GM21786 (cell line): ENCODE measurements around the gene ZSCAN25.
"Not testable (repeated sequence)": the region's sequence is repeated elsewhere in the genome, so short reads cannot be mapped to it uniquely, and the experiment has no call there.

ENCODE experiments used
- ATAC-seq: cut with Tn5 transposase; IDR thresholded peaks from one replicate; pipeline ENCODE4 v1.9.1; 2021; ENCODE audit not compliant: unreplicated experiment

Gene ZSCAN25

DNA sequence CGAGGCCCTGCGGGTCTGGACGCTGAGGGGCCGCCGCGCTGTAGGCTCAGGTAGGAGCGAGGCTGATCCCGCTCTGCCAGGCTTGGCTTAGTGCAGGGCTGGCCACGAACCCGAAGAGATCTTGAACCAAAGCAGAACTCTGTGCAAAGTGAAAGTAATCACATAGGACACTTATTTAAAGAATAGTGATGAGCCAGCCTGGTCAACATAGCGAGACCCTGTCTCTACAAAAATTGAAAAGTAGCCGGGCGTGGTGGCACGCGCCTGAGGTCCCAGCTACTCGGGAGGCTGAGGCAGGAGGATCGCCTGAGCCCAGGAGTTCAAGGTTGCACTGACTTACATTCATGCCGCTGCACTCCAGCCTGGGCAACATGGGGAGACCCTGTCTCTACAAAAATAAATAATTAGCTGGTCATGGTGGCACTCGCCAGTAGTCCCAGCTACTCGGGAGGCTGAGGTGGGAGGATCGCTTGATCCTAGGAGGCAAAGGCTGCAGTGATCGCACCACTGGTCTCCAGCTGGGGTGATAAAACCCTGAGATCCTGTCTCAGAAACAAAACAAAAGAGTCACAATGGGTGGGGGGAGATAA lies 541 bp downstream of the ZSCAN25 start:
- peak; percentile 29 for ATAC-seq

DNA sequence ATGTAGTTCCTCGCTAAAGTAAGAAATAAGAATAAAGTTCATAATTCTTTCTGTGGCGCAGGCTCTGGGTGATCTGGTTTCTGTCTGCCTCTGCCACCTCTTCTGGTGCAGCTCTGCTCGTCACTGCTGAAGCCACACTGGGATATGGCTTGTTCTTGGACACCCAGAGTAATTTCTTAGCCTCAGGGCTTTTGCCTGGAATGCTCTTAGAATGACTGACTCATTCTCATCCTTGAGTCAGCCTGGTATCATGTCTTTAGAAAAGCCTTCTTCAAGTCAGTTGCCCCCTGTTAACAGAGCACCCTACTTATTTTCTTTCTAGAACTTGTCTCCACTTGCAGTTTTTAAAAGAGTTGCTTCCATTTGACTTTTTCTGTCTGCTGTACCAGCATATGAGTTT lies 2.0 kb downstream of the ZSCAN25 start:
- ATAC-seq: no peak

DNA sequence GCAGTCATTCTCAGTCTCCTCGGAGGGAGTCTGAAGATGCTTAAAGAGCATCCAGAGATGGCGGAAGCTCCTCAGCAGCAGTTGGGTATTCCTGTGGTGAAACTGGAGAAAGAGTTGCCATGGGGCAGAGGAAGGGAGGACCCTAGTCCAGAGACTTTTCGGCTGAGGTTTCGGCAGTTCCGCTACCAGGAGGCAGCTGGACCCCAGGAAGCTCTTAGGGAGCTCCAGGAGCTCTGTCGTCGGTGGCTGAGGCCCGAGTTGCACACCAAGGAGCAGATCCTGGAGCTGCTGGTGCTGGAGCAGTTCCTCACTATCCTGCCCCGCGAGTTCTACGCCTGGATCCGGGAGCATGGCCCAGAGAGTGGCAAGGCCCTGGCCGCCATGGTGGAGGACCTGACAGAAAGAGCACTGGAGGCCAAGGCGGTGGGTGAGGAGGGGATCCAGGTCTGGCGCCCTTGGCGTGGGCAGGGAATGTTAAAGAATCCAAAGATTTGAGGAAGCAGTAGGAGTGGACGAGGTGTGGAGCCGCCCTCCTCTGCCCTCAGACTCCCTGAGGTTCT lies 2.9 kb downstream of the ZSCAN25 start:
- no peak for ATAC-seq

DNA sequence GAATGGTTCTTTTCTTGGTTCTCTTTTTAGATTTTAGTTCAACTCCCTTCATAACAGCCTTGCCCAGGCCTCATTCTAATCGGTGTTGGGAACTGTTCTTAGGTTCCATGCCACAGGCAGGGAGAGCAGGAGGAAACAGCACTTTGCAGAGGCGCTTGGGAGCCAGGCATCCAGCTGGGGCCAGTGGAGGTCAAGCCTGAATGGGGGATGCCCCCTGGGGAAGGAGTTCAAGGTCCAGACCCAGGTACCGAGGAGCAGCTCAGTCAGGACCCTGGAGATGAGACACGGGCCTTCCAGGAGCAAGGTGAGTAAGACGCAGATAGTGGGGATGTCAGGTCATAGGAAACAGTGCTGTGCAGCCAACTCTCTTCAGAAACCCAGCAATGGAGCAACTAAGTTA lies 4.5 kb downstream of the ZSCAN25 start:
- no peak for ATAC-seq

GRCh38 chr7:99622596-99622995 lies 5.8 kb downstream of the ZSCAN25 start:
- no peak for ATAC-seq

- ATAC-seq: no peak
Observed at GRCh38 chr7:99623091-99623693, 6.4 kb downstream of the ZSCAN25 start.

GRCh38 chr7:99623702-99624447 lies 7.1 kb downstream of the ZSCAN25 start:
- ATAC-seq: no peak

DNA sequence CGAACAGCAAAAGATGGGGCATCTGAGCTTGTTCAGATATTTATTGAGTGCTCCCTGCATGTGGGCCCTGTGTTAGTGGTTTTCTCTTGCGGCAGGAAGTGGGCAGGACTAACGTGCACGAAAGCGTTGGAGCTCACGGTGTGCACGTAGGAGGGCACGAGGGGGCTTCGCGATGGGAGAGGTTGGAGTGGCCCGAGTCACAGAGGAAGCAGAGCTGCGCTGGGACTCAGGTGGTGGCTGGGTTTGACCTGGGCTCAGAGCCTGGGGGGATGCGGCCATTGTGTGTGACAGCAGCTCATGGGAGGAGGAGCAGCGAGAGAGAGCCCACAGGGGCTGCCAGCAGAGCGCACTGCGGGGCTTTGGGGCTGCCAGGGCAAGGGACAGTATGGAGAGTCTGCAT lies 7.7 kb downstream of the ZSCAN25 start:
- no peak for ATAC-seq

- ATAC-seq: no peak
Observed at GRCh38 chr7:99625321-99625720, 8.6 kb downstream of the ZSCAN25 start.

DNA sequence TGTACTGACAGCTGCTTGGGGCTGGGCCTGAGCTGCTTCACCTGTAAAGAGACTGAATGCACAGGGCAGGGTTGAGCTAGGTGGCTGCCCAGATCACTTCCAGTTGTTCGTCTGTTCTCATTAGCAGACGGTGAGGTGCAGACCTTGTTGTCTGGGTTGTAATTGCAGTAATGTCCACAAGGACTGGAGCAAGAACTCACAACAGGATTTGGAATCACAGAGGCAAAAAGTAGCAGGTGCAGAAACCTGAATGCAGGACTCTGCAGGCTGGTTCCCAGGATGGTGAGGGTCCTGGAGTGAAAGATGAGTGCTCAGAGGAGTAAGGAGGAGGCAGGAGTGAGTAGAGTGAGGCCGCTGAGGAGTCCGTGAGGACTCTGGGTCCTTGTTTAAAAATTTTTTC lies 9.2 kb downstream of the ZSCAN25 start:
- no peak for ATAC-seq

- ATAC-seq: no peak
Observed at GRCh38 chr7:99626661-99627060, 9.9 kb downstream of the ZSCAN25 start.

DNA sequence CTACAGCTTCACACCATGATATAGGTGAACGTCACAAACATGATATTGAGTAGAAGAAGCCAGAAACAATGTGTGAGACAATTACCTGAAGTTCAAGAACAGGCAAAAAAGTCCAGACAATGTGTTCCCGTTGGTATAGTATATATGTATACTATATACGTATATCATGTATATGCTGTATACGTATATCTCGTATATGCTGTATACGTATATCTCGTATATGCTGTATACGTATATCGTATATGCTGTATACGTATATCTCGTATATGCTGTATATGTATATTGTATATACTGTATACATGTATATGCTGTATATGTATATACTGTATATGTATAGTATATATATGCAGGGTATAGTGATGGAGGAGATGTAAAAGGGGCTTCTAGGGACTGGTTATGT lies 10.8 kb downstream of the ZSCAN25 start:
- no peak for ATAC-seq

DNA sequence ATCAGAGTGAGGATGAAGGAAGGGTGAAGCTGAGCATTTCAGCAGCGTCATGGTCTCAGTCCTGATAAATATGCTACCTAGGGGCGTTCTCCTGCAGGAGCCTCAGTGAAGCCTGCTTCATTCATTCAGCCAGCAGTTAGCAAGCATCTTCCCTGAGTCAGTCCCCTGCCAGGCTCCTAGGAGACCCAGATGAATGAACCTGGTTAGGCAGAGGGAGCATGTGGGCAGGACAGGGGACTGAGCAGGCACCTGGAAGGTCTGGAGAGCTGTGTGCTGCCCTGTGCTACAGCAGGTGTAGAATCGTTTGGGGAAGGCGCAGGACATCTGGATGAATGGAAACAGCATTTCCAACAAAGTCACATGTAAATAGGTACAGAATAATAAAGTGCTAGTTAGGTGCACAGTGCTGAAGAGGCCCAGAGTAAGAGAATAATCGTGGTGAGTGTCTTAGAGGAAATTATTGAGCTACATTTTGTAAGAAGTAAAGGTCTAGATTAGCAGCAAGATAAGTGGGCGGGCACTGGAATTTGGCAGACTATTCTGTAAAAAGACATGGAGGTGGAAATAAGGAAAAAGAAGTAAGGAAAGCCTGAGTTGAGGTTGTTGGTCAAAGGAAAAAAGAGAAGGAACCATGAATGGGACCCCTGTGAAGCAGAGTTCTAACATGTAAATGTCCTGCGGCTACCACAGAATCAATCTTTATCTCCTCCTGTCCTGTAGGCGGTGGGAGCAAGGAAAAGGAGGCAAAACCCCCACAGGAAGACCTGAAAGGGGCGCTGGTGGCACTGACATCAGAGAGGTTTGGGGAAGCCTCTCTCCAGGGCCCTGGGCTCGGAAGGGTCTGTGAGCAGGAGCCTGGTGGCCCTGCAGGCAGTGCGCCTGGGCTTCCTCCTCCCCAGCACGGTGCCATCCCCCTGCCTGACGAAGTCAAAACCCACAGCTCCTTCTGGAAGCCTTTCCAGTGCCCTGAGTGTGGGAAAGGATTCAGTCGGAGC lies 12.0 kb downstream of the ZSCAN25 start:
- no peak for ATAC-seq

DNA sequence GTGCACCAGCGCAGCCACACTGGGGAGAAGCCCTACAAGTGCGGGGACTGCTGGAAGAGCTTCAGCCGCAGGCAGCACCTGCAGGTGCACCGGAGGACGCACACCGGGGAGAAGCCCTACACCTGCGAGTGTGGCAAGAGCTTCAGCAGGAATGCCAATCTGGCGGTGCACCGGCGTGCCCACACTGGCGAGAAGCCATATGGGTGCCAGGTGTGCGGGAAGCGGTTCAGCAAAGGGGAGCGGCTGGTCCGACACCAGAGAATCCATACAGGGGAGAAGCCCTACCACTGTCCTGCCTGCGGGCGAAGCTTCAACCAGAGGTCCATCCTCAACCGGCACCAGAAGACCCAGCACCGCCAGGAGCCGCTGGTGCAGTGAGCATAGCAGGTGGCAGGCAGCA lies 12.9 kb downstream of the ZSCAN25 start:
- ATAC-seq: no peak

- ATAC-seq: no peak
Observed at GRCh38 chr7:99631295-99632109, 14.8 kb downstream of the ZSCAN25 start.

DNA sequence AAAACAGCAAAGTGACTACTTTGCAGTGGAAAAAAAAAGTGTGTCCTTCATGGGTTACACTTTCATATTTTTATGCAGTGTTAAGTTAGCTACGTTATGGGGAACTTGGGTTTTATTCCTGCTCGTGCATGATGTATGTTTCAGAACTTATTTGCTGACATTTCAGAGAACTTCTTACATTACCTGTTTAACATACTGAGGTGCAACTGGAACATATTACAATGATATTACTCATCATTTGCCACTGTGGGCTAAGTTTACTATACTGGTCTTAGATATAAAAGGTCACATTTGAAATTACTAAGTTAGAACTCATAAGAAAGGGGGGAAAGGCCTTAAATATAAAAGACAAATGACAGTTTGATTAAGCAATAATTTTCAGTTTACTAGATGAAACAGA lies 20.7 kb downstream of the ZSCAN25 start:
- not testable (repeated sequence) for ATAC-seq

GRCh38 chr7:99638731-99639130 lies 22.0 kb downstream of the ZSCAN25 start:
- no peak for ATAC-seq

GRCh38 chr7:99639267-99639666 lies 22.5 kb downstream of the ZSCAN25 start:
- ATAC-seq: no peak

DNA sequence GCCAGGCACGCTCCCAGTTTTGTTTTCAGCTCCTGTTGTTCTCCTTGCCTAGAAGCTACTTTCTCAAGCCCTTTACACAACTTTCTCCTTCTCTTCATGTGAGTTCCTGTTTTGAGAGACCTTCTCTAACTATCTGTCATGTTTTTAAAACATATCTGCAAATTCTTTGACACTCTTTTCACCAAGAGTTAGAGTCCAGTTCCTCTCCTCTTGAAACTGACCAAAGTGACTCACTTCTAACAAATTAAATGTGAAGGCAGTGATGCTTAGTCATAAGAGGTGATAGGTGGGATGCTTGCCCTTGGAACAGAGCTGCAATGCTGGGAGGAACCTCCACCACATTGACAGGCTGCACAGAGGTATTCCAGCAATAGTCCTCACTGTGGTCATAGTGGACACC lies 25.3 kb downstream of the ZSCAN25 start:
- ATAC-seq: no peak

DNA sequence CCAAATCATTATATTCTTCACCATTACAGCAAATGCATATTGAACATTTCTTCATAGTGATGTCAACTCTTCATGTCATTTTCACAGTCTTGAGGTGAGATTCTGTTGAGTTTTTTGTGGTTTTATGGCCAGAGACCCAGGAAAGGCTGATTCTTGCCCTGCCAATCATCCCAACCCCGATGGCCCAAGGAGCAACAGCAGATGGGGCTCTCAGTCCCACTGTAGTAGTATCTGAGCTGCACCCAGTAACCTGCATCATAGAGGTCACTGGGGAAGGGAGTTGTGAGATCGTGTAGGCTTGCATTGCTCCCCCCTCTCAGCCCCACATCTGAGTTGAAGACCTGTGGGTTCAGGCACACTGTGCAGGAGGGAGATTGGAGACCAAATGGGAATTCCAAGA lies 26.7 kb downstream of the ZSCAN25 start:
- no peak for ATAC-seq
